HCT116 (cell line): Measurements from ENCODE around the gene PGBD4. TPM values are rescaled to one million over a fixed set of nuclear protein-coding genes. Genes with fewer than 3 reads are reported as not detected.

Source experiments
- ATAC-seq: fragments of 200-7000 bp; cut with Tn5 transposase; 2 replicates; pipeline ENCODE4 v1.9.1; 2020; ENCODE audit warnings: mild to moderate bottlenecking, moderate library complexity
- BruUV-seq: library from RNA; stranded (reverse); fragments of 400-500 nt; replicated peaks from 2 replicates; lab custom pipeline; 2021; lab: Mats Ljungman, UMichigan
- CTCF ChIA-PET: fragments of 300-600 bp; sonication (Branson Sonifier 250); formaldehyde crosslinking; loops from one replicate; lab custom pipeline; 2021; ENCODE audit warnings: antibody characterized with exemption; lab: Charles Lee
- POLR2A ChIA-PET: fragments of 300-600, 350-600 bp; sonication (Branson Sonifier 250); formaldehyde crosslinking; loops from one replicate; lab custom pipeline; 2021; ENCODE audit warnings: antibody characterized with exemption; lab: Charles Lee
- RAD21 ChIA-PET, 2 experiments: fragments of 300-600 bp; sonication (Branson Sonifier 250); formaldehyde crosslinking; loops; one replicate each; lab custom pipeline; 2023; ENCODE audit warnings: low total read pairs in 2 of 2; ENCODE audit not compliant: uncharacterized antibody in 2 of 2, unreplicated experiment in 2 of 2, low non-redundant PET in 1 of 2; lab: Charles Lee
- DNase-seq: peaks from one replicate; pipeline ENCODE4 v3.0.0-alpha.2; 2010; ENCODE audit warnings: low read depth, low spot score
- H2AFZ ChIP-seq: fragments of 200-600 bp; shearing (Covaris generic), sonication (generic); 2 replicates; pipeline ENCODE4 v1.6.1; 2017; ENCODE audit warnings: low read depth, mixed run types, mixed read lengths, antibody characterized with exemption, low read length; ENCODE audit not compliant: poor library complexity, severe bottlenecking
- H3K27ac ChIP-seq: 2 replicates; pipeline ENCODE4 v1.5.1; 2012; ENCODE audit warnings: low read depth, low read length
- H3K27me3 ChIP-seq: fragments of 200-600 bp; sonication (generic); 2 replicates; pipeline ENCODE4 v1.6.1; 2016; ENCODE audit warnings: mixed run types, low read length, mixed read lengths; ENCODE audit not compliant: insufficient read depth
- H3K36me3 ChIP-seq, 2 experiments: fragments of 200-500 bp in 1 of 2; fragments of 200-600 bp in 1 of 2; sonication (Bioruptor generic) in 1 of 2; sonication (generic) in 1 of 2; 2 replicates each; pipeline versions ENCODE4 v1.5.1 to v1.6.1; 2014 to 2016; ENCODE audit warnings: low read length in 2 of 2, inconsistent platforms in 1 of 2, mixed read lengths in 1 of 2, mixed run types in 1 of 2; ENCODE audit not compliant: insufficient read depth in 2 of 2, control insufficient read depth in 1 of 2
- H3K4me1 ChIP-seq, 2 experiments: fragments of 200-600 bp in 1 of 2; sonication (generic) in 1 of 2; 2 replicates each; pipeline versions ENCODE4 v1.5.1 to v1.6.1; 2012 to 2017; ENCODE audit warnings: low read length in 2 of 2, inconsistent platforms in 1 of 2, mild to moderate bottlenecking in 1 of 2, mixed read lengths in 1 of 2, mixed run types in 1 of 2, moderate library complexity in 1 of 2; ENCODE audit not compliant: insufficient read depth in 2 of 2, control insufficient read depth in 1 of 2
- H3K4me2 ChIP-seq: fragments of 200-600 bp; sonication (generic); 2 replicates; pipeline ENCODE4 v1.6.1; 2017; ENCODE audit warnings: mixed run types, low read length, mixed read lengths
- H3K4me3 ChIP-seq, 2 experiments: fragments of 200-600 bp in 1 of 2; sonication (generic) in 1 of 2; replicated peaks in 1 of 2; 2 replicates each; pipeline ENCODE4 v1.5.1; 2011 to 2016; ENCODE audit warnings: low read length in 2 of 2, control low read depth in 1 of 2, low read depth in 1 of 2, mild to moderate bottlenecking in 1 of 2, mixed read lengths in 1 of 2, mixed run types in 1 of 2
- H3K79me2 ChIP-seq: fragments of 200-600 bp; sonication (generic); 2 replicates; pipeline ENCODE4 v1.6.1; 2017; ENCODE audit warnings: mild to moderate bottlenecking, mixed run types, low read length, moderate library complexity, mixed read lengths; ENCODE audit not compliant: insufficient read depth
- H3K9ac ChIP-seq: fragments of 200-600 bp; sonication (generic); 2 replicates; pipeline ENCODE4 v1.6.1; 2016; ENCODE audit warnings: low read length, mixed read lengths
- H3K9me2 ChIP-seq: fragments of 200-600 bp; sonication (generic), shearing (Covaris generic); 2 replicates; pipeline ENCODE4 v1.6.1; 2017; ENCODE audit warnings: mixed run types, mild to moderate bottlenecking, moderate library complexity; ENCODE audit not compliant: insufficient read depth
- H3K9me3 ChIP-seq, 2 experiments: fragments of 200-500 bp in 1 of 2; fragments of 200-600 bp in 1 of 2; sonication (Bioruptor generic) in 1 of 2; sonication (generic) in 1 of 2; 2 replicates each; pipeline ENCODE4 v1.6.1; 2014 to 2017; ENCODE audit warnings: low read length in 2 of 2, mixed read lengths in 2 of 2, inconsistent platforms in 1 of 2, low read depth in 1 of 2, mild to moderate bottlenecking in 1 of 2, mixed run types in 1 of 2, moderate library complexity in 1 of 2; ENCODE audit not compliant: control insufficient read depth in 1 of 2, insufficient read depth in 1 of 2
- H4K20me1 ChIP-seq: fragments of 200-600 bp; sonication (generic), shearing (Covaris generic); 2 replicates; pipeline ENCODE4 v1.6.1; 2017; ENCODE audit warnings: mixed run types, mild to moderate bottlenecking, moderate library complexity; ENCODE audit not compliant: insufficient read depth
- CBX3 ChIP-seq: IDR thresholded peaks from 2 replicates; pipeline ENCODE4 v1.6.1; 2012; ENCODE audit warnings: low read depth
- CEBPB ChIP-seq: IDR thresholded peaks from 2 replicates; pipeline ENCODE4 v1.6.1; 2012; ENCODE audit warnings: low read depth
- EGR1 ChIP-seq: IDR thresholded peaks from 2 replicates; pipeline ENCODE4 v1.6.1; 2012; ENCODE audit warnings: low read depth
- ELF1 ChIP-seq: IDR thresholded peaks from 2 replicates; pipeline ENCODE4 v1.6.1; 2012; ENCODE audit warnings: low read depth, borderline replicate concordance
- EZH2 ChIP-seq: fragments of 200-600 bp; sonication (generic); IDR thresholded peaks from 2 replicates; pipeline ENCODE4 v1.6.1; 2017; ENCODE audit warnings: antibody characterized with exemption, mixed run types
- EZH2phosphoT487 ChIP-seq: fragments of 200-600 bp; IDR thresholded peaks from 2 replicates; pipeline ENCODE4 v1.6.1; 2018; ENCODE audit warnings: antibody characterized with exemption, borderline replicate concordance
- JUND ChIP-seq: IDR thresholded peaks from 2 replicates; pipeline ENCODE4 v1.6.1; 2012
- MAX ChIP-seq: IDR thresholded peaks from 2 replicates; pipeline ENCODE4 v1.6.1; 2012
- POLR2AphosphoS5 ChIP-seq: IDR thresholded peaks from 2 replicates; pipeline ENCODE4 v1.6.1; 2011; ENCODE audit warnings: mild to moderate bottlenecking, low read depth, low read length, moderate library complexity
- SIN3A ChIP-seq: IDR thresholded peaks from 2 replicates; pipeline ENCODE4 v1.6.1; 2012; ENCODE audit warnings: low read depth
- SP1 ChIP-seq: IDR thresholded peaks from 2 replicates; pipeline ENCODE4 v1.6.1; 2012; ENCODE audit warnings: low read depth
- TCF7L2 ChIP-seq: IDR thresholded peaks from 2 replicates; pipeline ENCODE4 v1.7.0; 2011; ENCODE audit warnings: borderline replicate concordance, inconsistent platforms; ENCODE audit not compliant: insufficient read depth, insufficient read length; ENCODE audit errors: extremely low read depth
- ZBTB33 ChIP-seq: IDR thresholded peaks from 2 replicates; pipeline ENCODE4 v1.6.1; 2011; ENCODE audit warnings: mild to moderate bottlenecking, low read length, moderate library complexity; ENCODE audit not compliant: insufficient replicate concordance; ENCODE audit errors: extremely low read depth
- ZFX ChIP-seq: fragments of 450-650 bp; IDR thresholded peaks from 2 replicates; pipeline ENCODE4 v1.6.1; 2017
- intact Hi-C: fragments of 100-400 bp; cut with micrococcal nuclease; formaldehyde crosslinking; loops from 2 replicates; pipeline ENCODE4 v1.10.0; 2022
- total RNA-seq: library from RNA; stranded (reverse); gene quantifications from one replicate; pipeline ENCODE4 v1.2.1, GENCODE V29; 2021; ENCODE audit not compliant: unreplicated experiment

PGBD4 gene
- total RNA-seq, 1 experiment from 2014 or later: 0.96 TPM

- Histone ChIP-seq H3K79me2 (no peaks in the 10 kb centered on the region), H3K27ac (no peak overlapping the region), H3K36me3 (no peaks in the 10 kb centered on the region), H3K4me3 (no peak overlapping the region), H3K9ac (no peak overlapping the region), H2AFZ (no peak overlapping the region), H3K27me3 (no peaks in the 10 kb centered on the region), H3K9me2 (no peaks in the 10 kb centered on the region), H4K20me1 (no peaks in the 10 kb centered on the region), H3K9me3 (no peaks in the 10 kb centered on the region), H3K4me2 (no peak overlapping the region), H3K4me1 (peaks cover 0 to 3% of the 10 kb centered on the region in 2 experiments; a peak in 1 of 4 replicates)
- TF ChIP-seq ZBTB33 (no peak), ELF1 (no peak), TCF7L2 (no peak), MAX (no peak), EZH2 (no peak), CBX3 (no peak), ZFX (no peak), JUND (no peak), CEBPB (no peak), POLR2AphosphoS5 (no peak), EGR1 (no peak), SP1 (no peak), SIN3A (no peak), EZH2phosphoT487 (no peak)
- ChIA-PET CTCF (no interaction called here), POLR2A (no interaction called here), RAD21 (no interaction called here)
- DNase-seq (no peak), ATAC-seq (no peak)
- intact Hi-C loops: no loop called here
- no TSS peak for BruUV-seq
These were observed 12.3 kb downstream of the PGBD4 start for GRCh38 chr15:34114215-34114614.
